Measurements from ENCODE around the gene COL12A1. TPM values are rescaled to one million over a fixed set of nuclear protein-coding genes. Genes with fewer than 3 reads are reported as not detected.

The COL12A1 gene
- total and polyA plus RNA-seq, 2 of the 13 experiments (the other 11 are each of a cell fraction or from before 2014, with no cell fraction given), result 0.02 TPM; not detected in 1

DNA sequence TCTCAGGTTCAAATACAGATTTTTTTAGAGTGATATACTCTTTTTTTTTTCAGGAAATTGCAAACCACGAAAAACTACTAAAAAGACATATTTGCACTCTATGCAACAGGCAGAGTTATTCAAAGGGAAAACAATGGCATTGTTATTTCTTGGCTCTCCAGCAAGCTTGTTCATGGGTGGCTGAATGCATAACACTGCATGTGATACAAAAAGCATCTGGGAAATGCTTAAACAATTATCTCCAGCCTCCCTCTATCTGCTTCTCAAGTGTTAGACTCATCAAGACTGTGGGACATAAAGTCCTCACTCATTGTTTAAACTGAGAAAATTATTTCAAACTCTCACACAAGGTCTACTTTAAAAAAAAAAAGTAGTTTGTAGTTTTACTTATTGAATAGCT lies 7.3 kb upstream of the COL12A1 start (continued):
- TF ChIP-seq ZNF605 (CRISPR knock-in tag; IDR thresholded peaks at IDR 0.05), result no peak
- TF ChIP-seq, protein P1, sequence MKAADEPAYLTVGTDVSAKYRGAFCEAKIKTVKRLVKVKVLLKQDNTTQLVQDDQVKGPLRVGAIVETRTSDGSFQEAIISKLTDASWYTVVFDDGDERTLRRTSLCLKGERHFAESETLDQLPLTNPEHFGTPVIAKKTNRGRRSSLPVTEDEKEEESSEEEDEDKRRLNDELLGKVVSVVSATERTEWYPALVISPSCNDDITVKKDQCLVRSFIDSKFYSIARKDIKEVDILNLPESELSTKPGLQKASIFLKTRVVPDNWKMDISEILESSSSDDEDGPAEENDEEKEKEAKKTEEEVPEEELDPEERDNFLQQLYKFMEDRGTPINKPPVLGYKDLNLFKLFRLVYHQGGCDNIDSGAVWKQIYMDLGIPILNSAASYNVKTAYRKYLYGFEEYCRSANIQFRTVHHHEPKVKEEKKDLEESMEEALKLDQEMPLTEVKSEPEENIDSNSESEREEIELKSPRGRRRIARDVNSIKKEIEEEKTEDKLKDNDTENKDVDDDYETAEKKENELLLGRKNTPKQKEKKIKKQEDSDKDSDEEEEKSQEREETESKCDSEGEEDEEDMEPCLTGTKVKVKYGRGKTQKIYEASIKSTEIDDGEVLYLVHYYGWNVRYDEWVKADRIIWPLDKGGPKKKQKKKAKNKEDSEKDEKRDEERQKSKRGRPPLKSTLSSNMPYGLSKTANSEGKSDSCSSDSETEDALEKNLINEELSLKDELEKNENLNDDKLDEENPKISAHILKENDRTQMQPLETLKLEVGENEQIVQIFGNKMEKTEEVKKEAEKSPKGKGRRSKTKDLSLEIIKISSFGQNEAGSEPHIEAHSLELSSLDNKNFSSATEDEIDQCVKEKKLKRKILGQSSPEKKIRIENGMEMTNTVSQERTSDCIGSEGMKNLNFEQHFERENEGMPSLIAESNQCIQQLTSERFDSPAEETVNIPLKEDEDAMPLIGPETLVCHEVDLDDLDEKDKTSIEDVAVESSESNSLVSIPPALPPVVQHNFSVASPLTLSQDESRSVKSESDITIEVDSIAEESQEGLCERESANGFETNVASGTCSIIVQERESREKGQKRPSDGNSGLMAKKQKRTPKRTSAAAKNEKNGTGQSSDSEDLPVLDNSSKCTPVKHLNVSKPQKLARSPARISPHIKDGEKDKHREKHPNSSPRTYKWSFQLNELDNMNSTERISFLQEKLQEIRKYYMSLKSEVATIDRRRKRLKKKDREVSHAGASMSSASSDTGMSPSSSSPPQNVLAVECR (CRISPR knock-in tag; IDR thresholded peaks at IDR 0.05; ENCODE audit: borderline replicate concordance), result no peak
- TF ChIP-seq, protein P2, sequence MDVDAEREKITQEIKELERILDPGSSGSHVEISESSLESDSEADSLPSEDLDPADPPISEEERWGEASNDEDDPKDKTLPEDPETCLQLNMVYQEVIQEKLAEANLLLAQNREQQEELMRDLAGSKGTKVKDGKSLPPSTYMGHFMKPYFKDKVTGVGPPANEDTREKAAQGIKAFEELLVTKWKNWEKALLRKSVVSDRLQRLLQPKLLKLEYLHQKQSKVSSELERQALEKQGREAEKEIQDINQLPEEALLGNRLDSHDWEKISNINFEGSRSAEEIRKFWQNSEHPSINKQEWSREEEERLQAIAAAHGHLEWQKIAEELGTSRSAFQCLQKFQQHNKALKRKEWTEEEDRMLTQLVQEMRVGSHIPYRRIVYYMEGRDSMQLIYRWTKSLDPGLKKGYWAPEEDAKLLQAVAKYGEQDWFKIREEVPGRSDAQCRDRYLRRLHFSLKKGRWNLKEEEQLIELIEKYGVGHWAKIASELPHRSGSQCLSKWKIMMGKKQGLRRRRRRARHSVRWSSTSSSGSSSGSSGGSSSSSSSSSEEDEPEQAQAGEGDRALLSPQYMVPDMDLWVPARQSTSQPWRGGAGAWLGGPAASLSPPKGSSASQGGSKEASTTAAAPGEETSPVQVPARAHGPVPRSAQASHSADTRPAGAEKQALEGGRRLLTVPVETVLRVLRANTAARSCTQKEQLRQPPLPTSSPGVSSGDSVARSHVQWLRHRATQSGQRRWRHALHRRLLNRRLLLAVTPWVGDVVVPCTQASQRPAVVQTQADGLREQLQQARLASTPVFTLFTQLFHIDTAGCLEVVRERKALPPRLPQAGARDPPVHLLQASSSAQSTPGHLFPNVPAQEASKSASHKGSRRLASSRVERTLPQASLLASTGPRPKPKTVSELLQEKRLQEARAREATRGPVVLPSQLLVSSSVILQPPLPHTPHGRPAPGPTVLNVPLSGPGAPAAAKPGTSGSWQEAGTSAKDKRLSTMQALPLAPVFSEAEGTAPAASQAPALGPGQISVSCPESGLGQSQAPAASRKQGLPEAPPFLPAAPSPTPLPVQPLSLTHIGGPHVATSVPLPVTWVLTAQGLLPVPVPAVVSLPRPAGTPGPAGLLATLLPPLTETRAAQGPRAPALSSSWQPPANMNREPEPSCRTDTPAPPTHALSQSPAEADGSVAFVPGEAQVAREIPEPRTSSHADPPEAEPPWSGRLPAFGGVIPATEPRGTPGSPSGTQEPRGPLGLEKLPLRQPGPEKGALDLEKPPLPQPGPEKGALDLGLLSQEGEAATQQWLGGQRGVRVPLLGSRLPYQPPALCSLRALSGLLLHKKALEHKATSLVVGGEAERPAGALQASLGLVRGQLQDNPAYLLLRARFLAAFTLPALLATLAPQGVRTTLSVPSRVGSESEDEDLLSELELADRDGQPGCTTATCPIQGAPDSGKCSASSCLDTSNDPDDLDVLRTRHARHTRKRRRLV (CRISPR knock-in tag; IDR thresholded peaks at IDR 0.05), result no peak
- no peak for TF ChIP-seq ZBTB1 (CRISPR knock-in tag; IDR thresholded peaks at IDR 0.05; ENCODE audit: borderline replicate concordance)
- no peak for TF ChIP-seq ZBTB42 (CRISPR knock-in tag; IDR thresholded peaks at IDR 0.05)
- no peak for TF ChIP-seq ZFP62 (CRISPR knock-in tag; IDR thresholded peaks at IDR 0.05)
- TF ChIP-seq ZSCAN9 (CRISPR knock-in tag; IDR thresholded peaks at IDR 0.05; ENCODE audit: borderline replicate concordance), result no peak
